ENCODE results near the gene RAB3GAP1. TPM values are rescaled to one million over a fixed set of nuclear protein-coding genes. Genes with fewer than 3 reads are reported as not detected.
A peak's percentile ranks its signal among the peaks of the same experiment; 100 is the strongest.

RAB3GAP1 gene
- 48.2 and 84.6 TPM in 2 replicates for total RNA-seq (2014; rRNA removed; shearing (Covaris generic); ENCODE audit: low replicate concordance)

DNA sequence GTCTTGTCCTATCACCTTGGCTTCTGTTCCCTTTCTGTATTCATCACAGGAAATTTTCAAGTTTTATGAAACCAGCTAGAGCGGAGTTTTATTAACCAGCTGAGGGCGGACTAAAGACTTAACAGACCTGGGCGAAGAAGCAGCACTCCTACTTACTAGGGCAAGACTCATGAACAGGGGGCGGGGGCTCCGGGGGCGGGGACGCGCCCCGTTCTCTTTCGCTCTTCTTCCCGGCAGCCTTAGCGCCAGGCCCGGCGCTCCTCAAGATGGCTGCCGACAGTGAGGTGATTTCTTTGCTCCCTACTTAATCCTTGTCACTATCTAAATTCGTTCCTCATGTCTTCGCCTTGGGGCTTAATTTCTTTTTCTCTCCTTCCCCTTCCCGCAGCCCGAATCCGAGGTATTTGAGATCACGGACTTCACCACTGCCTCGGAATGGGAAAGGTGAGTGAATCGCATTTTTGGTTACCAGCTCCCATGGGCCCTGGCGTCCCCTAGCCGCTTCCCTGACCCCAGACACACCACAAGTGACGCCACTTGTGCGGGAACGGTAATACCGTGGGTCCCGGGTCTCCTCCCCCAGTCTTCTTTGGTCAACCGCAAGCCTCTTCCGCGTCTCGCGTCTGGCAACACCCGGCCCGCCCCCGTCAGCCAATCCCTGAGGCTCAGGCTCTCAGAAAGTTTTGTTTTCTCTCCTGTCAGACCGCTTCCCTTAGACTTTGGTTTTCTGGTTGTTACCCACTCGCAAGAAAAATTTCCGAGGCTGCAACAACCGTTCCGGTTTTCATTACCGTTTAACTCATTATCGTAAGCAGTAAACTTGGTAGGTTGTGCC, at the start of gene RAB3GAP1:
TSS of gene RAB3GAP1 (plus strand) at position 251 of the 835 bp plus-strand sequence. CDS start at position 267, 16 bp downstream.
- Histone ChIP-seq H3K9ac (ENCODE audit: low read length) (peak within 1 kb of the TSS; percentile 94), H3K9me3 (ENCODE audit: low read length) (no peaks in the 10 kb centered on the region), H3K36me3 (ENCODE audit: insufficient read depth, low read length) (peaks cover 16% of the 10 kb centered on the region), H3K27me3 (ENCODE audit: low read length) (no peaks in the 10 kb centered on the region), H3K4me3 (ENCODE audit: low read length) (peak within 1 kb of the TSS; percentile 85), H4K20me1 (ENCODE audit: insufficient read depth, low read depth, low read length) (peaks cover 6% of the 10 kb centered on the region; the same call in 1 of the 2 replicates), H3K27ac (ENCODE audit: low read length) (peak within 1 kb of the TSS; percentile 83), H3K79me2 (ENCODE audit: low read length) (peaks cover 50% of the 10 kb centered on the region), H3K4me1 (ENCODE audit: low read length) (peaks cover 27% of the 10 kb centered on the region), H3K9me2 (replicated peaks; ENCODE audit: insufficient read depth, low read length) (no peaks in the 10 kb centered on the region), H2AFZ (ENCODE audit: low read length) (peak within 1 kb of the TSS; percentile 89), H3K4me2 (ENCODE audit: low read depth, low read length, poor library complexity, severe bottlenecking) (peak within 1 kb of the TSS; percentile 92)
- peak; percentile 93 for DNase-seq

DNA sequence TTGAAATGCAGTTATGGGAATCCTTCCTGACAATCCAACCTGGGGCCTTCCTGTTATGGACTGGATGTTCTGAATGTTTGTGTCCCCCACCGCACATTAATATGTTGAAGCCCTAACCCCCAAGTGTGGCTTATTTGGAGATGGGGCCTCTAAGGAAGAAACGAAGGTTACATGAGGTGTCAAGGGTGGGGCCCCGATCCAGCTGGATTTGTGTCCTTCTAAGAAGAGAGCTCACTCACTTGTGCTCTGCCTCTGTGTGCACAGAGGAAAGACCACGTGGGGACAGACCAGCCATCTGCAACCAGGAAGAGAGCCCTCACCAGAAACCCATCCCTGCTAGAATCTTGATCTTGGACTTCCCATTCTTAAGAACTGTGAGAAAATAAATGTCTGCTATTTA, 49.3 kb upstream of the RAB3GAP1 start:
- Histone ChIP-seq H3K27me3 (ENCODE audit: low read length) (no peaks in the 10 kb centered on the region), H3K9me3 (ENCODE audit: low read length) (no peaks in the 10 kb centered on the region), H3K27ac (ENCODE audit: low read length) (no peak overlapping the region), H3K4me2 (ENCODE audit: low read depth, low read length, poor library complexity, severe bottlenecking) (no peak overlapping the region), H3K36me3 (ENCODE audit: insufficient read depth, low read length) (no peaks in the 10 kb centered on the region), H2AFZ (ENCODE audit: low read length) (no peak overlapping the region), H3K79me2 (ENCODE audit: low read length) (no peaks in the 10 kb centered on the region), H3K9me2 (replicated peaks; ENCODE audit: insufficient read depth, low read length) (no peaks in the 10 kb centered on the region), H4K20me1 (ENCODE audit: insufficient read depth, low read depth, low read length) (no peaks in the 10 kb centered on the region), H3K4me3 (ENCODE audit: low read length) (no peak overlapping the region), H3K9ac (ENCODE audit: low read length) (no peak overlapping the region), H3K4me1 (ENCODE audit: low read length) (peaks cover 2% of the 10 kb centered on the region; the same call in 1 of the 2 replicates)
- DNase-seq: no peak

DNA sequence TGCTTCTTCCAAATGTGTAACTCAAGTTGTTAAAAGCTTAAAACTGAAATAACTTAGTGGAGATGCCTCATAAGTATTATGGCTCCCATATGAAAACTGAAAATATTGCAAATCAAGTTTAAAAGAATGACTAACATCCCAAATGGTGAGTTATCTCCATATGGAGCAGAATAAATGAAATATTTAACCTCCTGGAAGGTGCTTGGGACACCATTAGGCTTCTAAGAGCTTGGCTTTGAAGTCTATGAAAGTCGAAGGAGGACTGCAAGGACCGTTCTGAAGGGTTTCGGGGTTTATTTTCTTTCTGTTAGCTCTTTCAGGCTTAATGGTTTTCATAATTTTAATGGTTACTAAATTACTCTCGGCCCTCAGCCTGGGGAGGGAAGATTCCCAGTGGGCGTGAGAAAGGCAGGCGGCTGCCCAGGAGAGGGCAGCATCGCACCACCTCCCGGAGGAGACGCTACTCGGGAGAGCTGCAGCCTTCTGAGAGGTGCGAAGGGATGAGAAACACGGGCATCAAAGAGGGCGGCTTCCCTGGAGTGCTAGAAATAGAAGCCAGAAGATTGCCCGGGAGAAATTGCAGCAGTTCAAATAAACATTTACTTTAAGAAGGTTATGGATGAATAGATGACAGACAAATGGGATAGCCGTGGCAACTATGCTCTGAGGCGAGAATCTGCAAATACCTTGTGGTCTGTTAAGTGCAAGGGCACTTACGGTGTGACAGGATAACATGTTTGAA, 47.9 kb upstream of the RAB3GAP1 start:
- H4K20me1 ChIP-seq (ENCODE audit: insufficient read depth, low read depth, low read length): no peaks in the 10 kb centered on the region
- H3K9me3 ChIP-seq (ENCODE audit: low read length): no peaks in the 10 kb centered on the region
- 0 out of 2 replicates have a peak overlapping the region, but pooled peaks have one; percentile 51 for H2AFZ ChIP-seq (ENCODE audit: low read length)
- no peaks in the 10 kb centered on the region for H3K9me2 ChIP-seq (replicated peaks; ENCODE audit: insufficient read depth, low read length)
- no peak overlapping the region for H3K4me2 ChIP-seq (ENCODE audit: low read depth, low read length, poor library complexity, severe bottlenecking)
- peak; percentile 88 for DNase-seq
- H3K4me1 ChIP-seq (ENCODE audit: low read length): peaks cover 2% of the 10 kb centered on the region; the same call in 1 of the 2 replicates
- no peak overlapping the region for H3K4me3 ChIP-seq (ENCODE audit: low read length)
- H3K9ac ChIP-seq (ENCODE audit: low read length): no peak overlapping the region
- no peaks in the 10 kb centered on the region for H3K79me2 ChIP-seq (ENCODE audit: low read length)
- no peaks in the 10 kb centered on the region for H3K27me3 ChIP-seq (ENCODE audit: low read length)
- no peak overlapping the region for H3K27ac ChIP-seq (ENCODE audit: low read length)
- no peaks in the 10 kb centered on the region for H3K36me3 ChIP-seq (ENCODE audit: insufficient read depth, low read length)

DNA sequence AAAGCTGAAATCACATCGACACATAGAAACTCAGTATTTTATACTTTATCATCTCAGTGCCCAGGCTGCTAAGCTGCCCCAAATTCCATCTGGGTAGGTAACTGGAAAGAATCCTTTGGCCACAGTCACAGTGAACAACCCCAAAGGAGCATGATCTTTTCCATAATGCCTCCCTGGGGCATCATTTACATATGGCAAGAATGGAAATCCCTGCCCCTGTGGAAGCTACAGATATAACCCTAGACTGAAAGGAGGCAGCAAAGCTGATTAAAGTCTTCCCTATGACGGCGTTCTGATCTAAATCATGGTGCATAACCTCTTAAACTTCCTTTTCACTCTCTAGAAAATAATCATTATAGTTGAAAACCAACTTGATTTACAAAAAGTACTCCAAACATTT, 46.3 kb upstream of the RAB3GAP1 start:
- Histone ChIP-seq H3K27me3 (ENCODE audit: low read length) (no peaks in the 10 kb centered on the region), H4K20me1 (ENCODE audit: insufficient read depth, low read depth, low read length) (no peaks in the 10 kb centered on the region), H3K4me2 (ENCODE audit: low read depth, low read length, poor library complexity, severe bottlenecking) (no peak overlapping the region), H3K9ac (ENCODE audit: low read length) (no peak overlapping the region), H3K4me3 (ENCODE audit: low read length) (no peak overlapping the region), H3K4me1 (ENCODE audit: low read length) (peaks cover 2% of the 10 kb centered on the region; the same call in 1 of the 2 replicates), H2AFZ (ENCODE audit: low read length) (no peak overlapping the region), H3K9me3 (ENCODE audit: low read length) (no peaks in the 10 kb centered on the region), H3K79me2 (ENCODE audit: low read length) (no peaks in the 10 kb centered on the region), H3K36me3 (ENCODE audit: insufficient read depth, low read length) (no peaks in the 10 kb centered on the region), H3K27ac (ENCODE audit: low read length) (no peak overlapping the region), H3K9me2 (replicated peaks; ENCODE audit: insufficient read depth, low read length) (no peaks in the 10 kb centered on the region)
- no peak for DNase-seq

DNA sequence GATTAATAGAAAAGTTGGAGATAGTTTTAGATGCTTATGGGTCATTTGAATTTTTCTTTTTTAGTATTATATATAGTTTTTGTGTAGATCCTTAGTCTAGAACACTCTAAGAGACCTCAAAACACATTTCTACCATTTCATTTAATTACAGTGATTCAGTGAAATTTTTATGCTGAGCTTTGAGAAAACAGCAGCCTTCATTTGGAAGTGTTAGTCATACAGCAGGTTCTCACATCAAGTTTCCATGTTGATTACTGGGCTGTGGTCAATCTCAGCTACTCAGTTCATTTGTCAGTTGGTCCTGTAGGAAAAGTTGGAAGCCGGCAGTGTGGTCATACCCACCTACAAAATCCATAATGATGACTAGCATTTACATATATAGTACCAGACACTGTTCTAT, 42.8 kb upstream of the RAB3GAP1 start:
- Histone ChIP-seq H4K20me1 (ENCODE audit: insufficient read depth, low read depth, low read length) (no peaks in the 10 kb centered on the region), H3K9ac (ENCODE audit: low read length) (no peak overlapping the region), H3K4me2 (ENCODE audit: low read depth, low read length, poor library complexity, severe bottlenecking) (no peak overlapping the region), H3K36me3 (ENCODE audit: insufficient read depth, low read length) (no peaks in the 10 kb centered on the region), H3K79me2 (ENCODE audit: low read length) (no peaks in the 10 kb centered on the region), H2AFZ (ENCODE audit: low read length) (no peak overlapping the region), H3K4me1 (ENCODE audit: low read length) (peaks cover 2% of the 10 kb centered on the region; the same call in 1 of the 2 replicates), H3K9me2 (replicated peaks; ENCODE audit: insufficient read depth, low read length) (no peaks in the 10 kb centered on the region), H3K9me3 (ENCODE audit: low read length) (no peaks in the 10 kb centered on the region), H3K4me3 (ENCODE audit: low read length) (no peak overlapping the region), H3K27ac (ENCODE audit: low read length) (no peak overlapping the region), H3K27me3 (ENCODE audit: low read length) (no peaks in the 10 kb centered on the region)
- no peak for DNase-seq

DNA sequence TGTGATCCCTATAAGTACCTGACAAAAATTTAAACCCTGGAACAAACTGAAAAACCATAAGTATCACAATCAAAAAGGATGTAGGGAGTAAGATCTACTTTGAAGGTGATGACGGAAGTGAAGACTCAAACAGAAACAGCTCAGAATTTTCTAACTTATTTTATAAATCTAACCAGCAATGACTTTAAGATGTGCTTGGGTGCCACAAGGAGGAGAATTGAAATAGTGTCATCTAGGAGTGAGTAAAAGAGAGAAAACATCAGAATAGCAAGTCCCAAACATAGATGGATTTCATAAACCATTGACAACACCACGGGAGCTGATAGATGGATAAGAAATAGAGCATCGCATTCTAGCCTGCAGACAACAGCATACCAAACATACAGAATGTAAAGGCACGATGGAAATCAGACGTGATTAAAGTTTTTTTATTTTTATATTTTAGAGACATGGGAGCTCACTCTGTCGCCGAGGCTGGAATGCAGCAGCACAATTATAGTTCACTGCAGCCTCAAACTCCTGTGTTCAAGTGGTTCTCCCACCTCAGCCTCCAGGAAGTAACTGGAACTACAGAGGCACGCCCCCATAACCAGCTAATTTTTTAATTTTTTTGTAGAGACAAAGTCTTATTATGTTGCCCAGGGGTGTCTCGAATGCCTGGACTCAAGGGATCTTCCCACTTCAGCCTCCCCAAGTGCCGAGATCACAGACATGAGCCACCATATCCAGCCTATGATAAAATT, 41.7 kb upstream of the RAB3GAP1 start:
- Histone ChIP-seq H3K4me1 (ENCODE audit: low read length) (no peaks in the 10 kb centered on the region), H3K79me2 (ENCODE audit: low read length) (no peaks in the 10 kb centered on the region), H2AFZ (ENCODE audit: low read length) (peak overlapping the region; percentile 30; the same call in 1 of the 2 replicates), H3K36me3 (ENCODE audit: insufficient read depth, low read length) (no peaks in the 10 kb centered on the region), H3K4me2 (ENCODE audit: low read depth, low read length, poor library complexity, severe bottlenecking) (no peak overlapping the region), H3K4me3 (ENCODE audit: low read length) (no peak overlapping the region), H3K27me3 (ENCODE audit: low read length) (no peaks in the 10 kb centered on the region), H3K9me3 (ENCODE audit: low read length) (no peaks in the 10 kb centered on the region), H4K20me1 (ENCODE audit: insufficient read depth, low read depth, low read length) (no peaks in the 10 kb centered on the region), H3K9ac (ENCODE audit: low read length) (no peak overlapping the region), H3K27ac (ENCODE audit: low read length) (no peak overlapping the region), H3K9me2 (replicated peaks; ENCODE audit: insufficient read depth, low read length) (no peaks in the 10 kb centered on the region)
- no peak for DNase-seq

DNA sequence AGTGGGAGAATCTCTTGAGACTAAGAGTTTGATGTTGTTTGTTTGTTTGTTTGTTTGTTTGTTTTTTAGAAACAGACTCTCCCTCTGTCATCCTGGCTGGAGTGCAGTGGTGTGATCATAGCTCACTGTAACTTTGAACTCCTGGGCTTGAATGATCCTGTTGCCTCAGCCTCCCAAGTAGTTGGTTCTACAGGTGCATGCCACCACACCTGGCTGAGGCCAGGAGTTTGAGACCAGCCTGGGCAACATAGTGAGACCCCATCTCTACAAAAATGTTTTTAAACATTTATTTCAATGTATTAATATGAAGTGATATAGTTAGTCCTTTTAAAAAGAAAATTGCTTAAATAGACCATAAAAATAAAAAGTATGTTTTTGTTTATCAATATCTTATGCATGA, 40.5 kb upstream of the RAB3GAP1 start:
- Histone ChIP-seq H3K9ac (ENCODE audit: low read length) (no peak overlapping the region), H3K79me2 (ENCODE audit: low read length) (no peaks in the 10 kb centered on the region), H3K27ac (ENCODE audit: low read length) (no peak overlapping the region), H3K36me3 (ENCODE audit: insufficient read depth, low read length) (no peaks in the 10 kb centered on the region), H3K4me2 (ENCODE audit: low read depth, low read length, poor library complexity, severe bottlenecking) (no peak overlapping the region), H3K4me3 (ENCODE audit: low read length) (no peak overlapping the region), H3K9me3 (ENCODE audit: low read length) (no peaks in the 10 kb centered on the region), H3K27me3 (ENCODE audit: low read length) (no peaks in the 10 kb centered on the region), H2AFZ (ENCODE audit: low read length) (no peak overlapping the region), H3K9me2 (replicated peaks; ENCODE audit: insufficient read depth, low read length) (no peaks in the 10 kb centered on the region), H4K20me1 (ENCODE audit: insufficient read depth, low read depth, low read length) (no peaks in the 10 kb centered on the region), H3K4me1 (ENCODE audit: low read length) (no peaks in the 10 kb centered on the region)
- no peak for DNase-seq
